Astrocyte (in vitro differentiated cells and primary cell): ENCODE data around the gene PTH1R.

Experiments
- CTCF ChIP-seq: IDR thresholded peaks from 2 replicates; pipeline ENCODE4 v1.5.1; 2011; ENCODE audit warnings: low read depth, mild to moderate bottlenecking, inconsistent platforms, low read length, moderate library complexity; ENCODE audit not compliant: insufficient read depth
- EZH2 ChIP-seq: IDR thresholded peaks from 2 replicates; pipeline ENCODE4 v1.6.1; 2012; ENCODE audit warnings: mild to moderate bottlenecking, low read length, inconsistent platforms; ENCODE audit not compliant: insufficient read depth

GRCh38 chr3:46856576-46857471 is 20.7 kb upstream of the PTH1R start:
- TF ChIP-seq CTCF (no peak), EZH2 (no peak)
